HG02678 (cell line): ENCODE data around the gene HNRNPF.
"Not testable (repeated sequence)": the region's sequence is repeated elsewhere in the genome, so short reads cannot be mapped to it uniquely, and the experiment has no call there.

ENCODE experiments used
- ATAC-seq: cut with Tn5 transposase; IDR thresholded peaks from one replicate; pipeline ENCODE4 v1.9.1; 2021; ENCODE audit warnings: mild to moderate bottlenecking, moderate library complexity; ENCODE audit not compliant: unreplicated experiment

The HNRNPF gene, protein sequence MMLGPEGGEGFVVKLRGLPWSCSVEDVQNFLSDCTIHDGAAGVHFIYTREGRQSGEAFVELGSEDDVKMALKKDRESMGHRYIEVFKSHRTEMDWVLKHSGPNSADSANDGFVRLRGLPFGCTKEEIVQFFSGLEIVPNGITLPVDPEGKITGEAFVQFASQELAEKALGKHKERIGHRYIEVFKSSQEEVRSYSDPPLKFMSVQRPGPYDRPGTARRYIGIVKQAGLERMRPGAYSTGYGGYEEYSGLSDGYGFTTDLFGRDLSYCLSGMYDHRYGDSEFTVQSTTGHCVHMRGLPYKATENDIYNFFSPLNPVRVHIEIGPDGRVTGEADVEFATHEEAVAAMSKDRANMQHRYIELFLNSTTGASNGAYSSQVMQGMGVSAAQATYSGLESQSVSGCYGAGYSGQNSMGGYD

DNA sequence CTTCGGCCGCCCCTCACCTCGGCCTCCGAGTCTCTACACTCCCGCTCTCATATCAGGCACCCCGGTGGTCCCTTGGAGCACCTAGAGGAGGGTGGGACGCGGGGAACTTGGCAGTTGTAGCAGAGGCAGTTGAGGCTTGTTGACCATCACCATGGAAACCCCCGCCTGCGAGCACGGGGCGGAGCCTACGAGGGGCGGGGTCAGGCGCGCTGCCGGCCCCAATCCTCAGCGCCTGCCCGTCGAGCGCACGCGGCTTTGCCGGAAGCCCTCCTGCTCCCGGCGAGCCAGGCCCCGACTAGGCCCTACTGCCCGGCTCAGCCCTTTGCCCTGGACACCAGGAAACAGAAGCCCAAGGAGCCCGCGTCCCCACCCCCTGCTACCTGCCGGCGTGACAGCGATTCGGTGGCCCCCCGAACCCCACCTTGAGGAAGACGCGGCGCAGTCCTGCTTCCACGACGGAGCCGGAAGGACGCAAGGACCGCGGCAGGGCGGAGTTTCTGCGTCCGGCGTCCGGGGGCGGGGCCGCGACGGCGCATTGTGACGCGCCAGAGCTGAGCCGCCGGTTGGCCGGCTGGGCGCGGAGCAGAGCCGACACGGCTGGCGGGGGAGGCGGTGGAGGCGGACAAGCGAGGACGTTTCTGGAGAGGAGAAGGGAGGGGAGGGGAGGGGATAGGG, at the start of gene HNRNPF:
TSS of gene HNRNPF (minus strand) at position 477 of the 675 bp plus-strand sequence. CDS start 21,302 bp downstream, outside the sequence.
- ATAC-seq = peak; percentile 74

DNA sequence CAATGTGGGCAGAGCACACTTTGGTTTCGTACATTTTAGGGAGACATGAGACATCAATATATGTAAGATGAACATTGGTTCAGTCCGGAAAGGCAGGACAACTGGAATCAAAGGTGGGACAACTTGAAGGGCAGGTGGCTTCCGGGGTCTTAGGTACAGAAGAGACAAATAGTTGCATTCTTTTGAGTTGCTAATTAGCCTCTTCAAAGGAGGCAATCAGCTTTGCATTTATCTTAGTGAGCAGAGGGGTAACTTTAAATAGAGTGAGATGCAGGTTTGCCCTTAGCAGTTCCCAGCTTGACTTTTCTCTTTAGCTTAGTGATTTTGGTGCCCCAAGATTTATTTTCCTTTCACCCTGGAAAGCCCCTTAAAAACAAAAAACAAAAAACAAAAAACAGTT, 49.2 kb upstream of the HNRNPF start:
- ATAC-seq = no peak

DNA sequence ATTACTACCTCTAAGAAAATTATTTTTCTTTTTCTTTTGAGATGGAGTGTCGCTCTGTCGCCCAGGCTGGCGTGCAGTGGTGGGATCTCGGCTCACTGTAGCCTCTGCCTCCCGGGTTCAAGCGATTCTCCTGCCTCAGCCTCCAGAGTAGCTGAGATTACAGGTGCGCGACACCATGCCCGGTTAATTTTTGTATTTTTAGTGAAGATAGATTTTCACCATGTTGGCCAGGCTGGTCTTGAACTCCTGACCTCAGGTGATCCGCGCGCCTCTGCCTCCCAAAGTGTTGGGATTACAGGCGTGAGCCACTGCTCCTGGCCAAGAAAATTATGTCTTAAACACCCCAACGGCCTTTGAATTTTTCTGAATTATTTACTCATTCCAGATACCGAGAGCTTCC, 47.6 kb upstream of the HNRNPF start:
- ATAC-seq = not testable (repeated sequence)

DNA sequence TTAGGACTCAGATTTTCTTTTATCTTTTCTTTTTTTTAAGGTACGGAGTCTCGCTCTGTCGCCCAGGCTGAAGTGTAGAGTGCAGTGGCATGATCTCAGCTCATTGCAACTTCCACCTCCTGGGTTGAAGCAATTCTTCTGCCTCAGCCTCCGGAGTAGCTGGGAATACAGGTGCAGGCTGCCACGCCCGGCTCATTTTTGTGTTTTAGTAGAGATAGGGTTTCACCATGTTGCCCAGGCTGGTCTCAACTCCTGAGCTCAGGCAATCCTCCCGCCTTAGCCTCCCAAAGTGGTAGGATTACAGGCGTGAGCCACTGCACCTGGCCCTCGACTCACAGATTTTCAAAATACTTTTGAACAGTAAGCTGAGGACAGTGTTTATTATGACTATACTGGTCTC, 45.0 kb upstream of the HNRNPF start:
- not testable (repeated sequence) for ATAC-seq

DNA sequence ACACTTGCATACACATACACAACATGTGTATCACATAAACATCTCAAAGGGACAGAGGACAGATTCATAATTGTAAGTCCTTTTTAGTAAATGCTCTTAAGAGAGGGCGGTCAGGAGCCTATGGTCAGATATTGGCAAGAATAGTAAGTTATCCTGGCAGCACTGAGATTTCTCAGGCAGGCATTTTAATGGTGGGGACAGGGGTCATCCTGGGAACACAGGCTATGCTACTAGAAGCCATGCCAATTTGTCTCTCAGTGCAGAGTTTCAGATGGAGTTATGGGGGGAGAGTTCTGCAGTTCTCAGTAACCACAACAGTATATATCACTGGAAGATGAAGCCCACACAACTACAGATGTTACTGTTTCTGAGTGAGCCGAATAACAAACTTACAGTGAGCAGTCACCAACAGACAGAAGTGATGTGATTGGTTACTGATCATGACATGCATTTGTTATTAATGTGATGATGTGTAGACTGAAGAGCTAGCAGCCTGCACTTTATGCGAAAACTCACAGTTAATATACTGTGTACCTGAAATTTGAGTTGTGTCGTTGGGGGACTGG, 44.4 kb upstream of the HNRNPF start:
- peak; percentile 23 for ATAC-seq

DNA sequence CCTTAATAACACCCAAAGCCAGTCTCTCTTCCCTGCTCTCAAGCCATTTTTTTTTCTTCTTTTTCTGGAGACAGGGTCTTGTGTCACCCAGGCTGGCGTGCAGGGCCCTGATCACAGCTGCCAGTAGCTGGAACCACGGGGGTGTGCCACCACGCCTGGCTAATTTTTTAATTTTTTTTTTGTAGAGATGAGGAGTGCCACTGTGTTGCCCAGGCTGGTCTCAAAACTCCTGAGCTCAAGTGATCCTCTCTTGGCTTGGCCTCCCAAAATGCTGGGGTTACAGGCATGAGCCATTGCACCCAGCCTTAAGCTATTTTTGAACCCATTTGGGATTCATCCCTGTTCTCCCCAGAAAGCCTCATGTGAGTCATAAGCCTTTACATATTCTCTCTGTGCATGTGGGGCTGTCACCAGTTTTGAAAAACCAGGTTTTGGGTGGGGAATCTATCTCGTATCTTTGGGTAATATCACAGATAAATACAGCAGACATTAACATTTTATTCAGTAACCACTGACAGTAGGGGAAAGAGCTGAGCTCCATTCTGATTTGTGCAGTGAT, 43.4 kb upstream of the HNRNPF start:
- no peak for ATAC-seq

DNA sequence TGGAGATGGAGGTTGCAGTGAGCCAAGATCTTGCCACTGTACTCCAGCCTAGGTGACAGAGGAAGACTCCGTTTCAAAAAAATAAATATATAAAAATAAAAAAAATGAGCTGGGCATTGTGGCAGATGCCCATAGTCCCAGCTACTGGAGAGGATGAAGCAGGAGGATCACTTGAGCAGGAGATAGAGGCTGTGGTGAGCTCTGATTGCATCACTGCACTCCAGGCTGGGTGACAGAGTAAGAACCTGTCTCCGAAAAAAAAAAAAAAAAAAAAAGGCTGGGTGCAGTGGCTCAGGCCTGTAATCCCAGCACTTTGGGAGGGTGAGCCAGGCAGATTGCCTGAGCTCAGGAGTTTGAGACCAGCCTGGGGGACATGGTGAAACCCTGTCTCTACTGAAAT, 39.8 kb upstream of the HNRNPF start:
- no peak for ATAC-seq

DNA sequence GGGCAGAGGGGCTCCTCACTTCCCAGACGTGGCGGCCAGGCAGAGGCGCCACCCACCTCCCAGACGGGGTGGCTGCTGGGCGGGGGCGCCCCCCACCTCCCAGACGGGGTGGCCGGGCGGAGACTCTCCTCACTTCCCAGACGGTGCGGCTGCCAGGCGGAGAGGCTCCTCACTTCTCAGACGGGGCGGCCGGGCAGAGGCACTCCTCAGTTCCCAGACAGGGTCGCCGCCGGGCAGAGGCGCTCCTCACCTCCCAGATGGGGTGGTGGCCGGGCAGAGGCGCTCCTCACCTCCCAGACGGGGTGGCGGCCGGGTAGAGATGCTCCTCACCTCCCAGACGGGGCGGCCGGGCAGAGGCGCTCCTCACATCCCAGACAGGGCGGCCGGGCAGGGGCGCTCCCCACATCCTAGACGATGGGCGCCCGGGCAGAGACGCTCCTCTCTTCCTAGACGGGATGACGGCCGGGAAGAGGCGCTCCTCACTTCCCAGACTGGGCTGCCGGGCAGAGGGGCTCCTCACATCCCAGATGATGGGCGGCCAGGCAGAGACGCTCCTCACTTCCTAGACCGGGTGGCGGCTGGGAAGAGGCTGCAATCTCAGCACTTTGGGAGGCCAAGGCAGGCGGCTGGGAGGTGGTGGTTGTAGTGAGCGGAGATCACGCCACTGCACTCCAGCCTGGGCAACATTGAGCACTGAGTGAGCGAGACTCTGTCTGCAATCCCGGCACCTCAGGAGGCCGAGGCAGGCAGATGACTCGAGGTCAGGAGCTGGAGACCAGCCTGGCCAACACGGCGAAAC, 37.4 kb upstream of the HNRNPF start:
- ATAC-seq = not testable (repeated sequence)

DNA sequence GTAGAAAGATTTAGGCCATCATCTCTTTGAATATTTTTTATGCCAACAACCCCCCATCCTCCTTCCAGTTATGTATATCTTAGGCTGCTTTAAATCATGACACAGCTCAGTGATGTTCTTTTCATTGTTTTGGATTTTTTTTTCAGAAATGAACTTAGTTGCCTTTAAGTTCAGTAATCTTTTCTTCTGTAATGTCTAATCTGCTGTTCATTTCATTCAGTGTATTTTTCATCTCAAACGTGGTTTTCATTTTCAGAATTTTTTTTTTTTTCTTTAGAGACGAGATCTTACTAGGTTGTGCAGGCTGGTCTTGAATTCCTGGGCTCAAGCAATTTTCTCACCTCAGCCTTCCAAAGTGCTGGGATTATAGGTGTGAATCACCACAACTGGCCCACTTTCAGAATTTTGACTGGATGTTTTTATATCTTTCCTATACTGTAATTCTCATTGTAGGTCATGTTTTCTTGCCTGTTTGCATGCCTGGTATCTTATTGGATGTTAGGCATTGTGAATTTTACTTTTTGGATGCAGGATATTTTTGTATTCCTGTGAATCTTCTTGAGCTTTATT, 36.0 kb upstream of the HNRNPF start:
- ATAC-seq = no peak

DNA sequence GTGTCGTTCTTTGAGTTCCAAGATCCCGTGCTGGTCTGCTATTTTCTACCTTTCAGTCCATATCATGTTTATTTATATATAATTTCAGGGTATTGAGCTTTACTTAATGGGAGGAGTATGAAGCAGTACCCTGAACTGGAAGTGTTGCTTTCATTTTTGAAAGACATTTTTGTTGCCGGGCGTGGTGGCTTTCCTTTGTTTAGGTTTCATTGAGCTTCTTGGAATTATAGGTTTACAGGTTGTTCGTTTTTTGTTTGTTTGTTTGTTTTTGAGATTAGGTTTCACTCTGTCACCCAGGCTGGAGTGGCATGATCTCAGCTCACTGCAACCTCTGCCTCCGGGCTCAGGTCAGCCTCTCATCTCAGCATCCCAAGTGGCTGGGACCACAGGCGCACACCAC, 35.3 kb upstream of the HNRNPF start:
- ATAC-seq = no peak

DNA sequence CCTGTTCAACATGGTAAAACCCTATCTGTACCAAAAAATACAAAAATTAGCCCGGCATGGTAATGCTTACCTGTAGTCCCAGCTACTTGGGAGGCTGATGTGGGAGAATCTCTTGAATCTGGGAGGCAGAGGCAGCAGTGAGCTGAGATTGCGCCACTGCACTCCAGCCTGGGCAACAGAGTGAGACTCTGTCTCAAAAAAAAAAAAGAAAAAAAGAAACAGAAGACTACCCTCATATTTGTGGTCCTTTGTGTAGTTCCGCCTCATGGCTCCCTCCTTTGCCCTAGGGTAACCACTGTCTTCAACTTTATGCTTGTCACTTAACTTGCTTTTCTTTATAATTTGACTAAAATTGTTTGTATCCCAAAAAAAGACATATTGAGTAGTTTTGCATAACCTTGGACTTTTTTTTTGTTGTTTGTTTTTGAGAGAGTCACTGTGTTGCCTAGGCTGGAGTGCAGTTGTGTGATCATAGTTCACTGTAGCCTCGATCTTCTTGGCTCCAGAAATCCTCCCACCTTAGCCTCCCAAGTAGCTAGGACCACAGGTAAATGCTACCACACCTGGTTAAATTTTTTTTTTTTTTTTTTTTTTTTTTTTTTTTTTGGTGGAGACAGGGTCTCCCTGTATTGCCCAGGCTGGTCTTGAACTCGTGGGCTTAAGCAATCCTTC, 31.6 kb upstream of the HNRNPF start:
- ATAC-seq = no peak

DNA sequence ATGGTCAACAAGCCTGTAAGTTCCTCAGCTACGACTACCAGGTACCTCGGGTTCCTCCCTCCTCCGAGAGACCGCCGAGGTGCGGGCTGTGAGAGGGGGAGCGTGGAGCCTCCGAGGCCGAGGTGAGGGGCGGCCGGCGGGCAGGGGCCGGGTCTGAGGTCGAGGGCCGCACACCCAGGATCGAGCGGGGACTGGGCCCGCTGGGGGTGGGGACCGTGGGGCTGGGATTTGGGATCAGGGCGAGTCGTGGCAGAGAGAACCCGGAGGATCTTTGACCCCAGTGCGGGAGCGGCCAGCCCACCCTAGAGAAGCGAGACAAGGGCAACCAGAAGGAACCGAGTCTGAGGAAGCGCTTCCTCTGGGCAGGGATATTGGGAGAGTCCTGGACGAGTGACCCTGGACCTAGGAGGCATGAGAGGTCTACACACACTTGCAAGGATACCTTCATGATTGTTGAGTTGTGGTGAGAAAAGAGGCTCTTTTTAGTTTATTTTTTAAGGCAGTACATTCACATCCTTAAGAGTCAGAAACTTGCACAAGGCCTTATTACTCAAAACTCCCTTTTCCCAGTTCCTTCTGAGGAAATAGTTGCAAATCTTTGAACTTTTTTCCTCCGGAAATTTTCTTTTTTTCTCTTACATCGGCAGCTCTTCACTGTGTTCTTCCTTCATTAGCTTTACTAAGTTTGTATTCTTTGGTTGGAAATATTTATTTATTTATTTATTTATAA, 28.3 kb upstream of the HNRNPF start:
- ATAC-seq = no peak

DNA sequence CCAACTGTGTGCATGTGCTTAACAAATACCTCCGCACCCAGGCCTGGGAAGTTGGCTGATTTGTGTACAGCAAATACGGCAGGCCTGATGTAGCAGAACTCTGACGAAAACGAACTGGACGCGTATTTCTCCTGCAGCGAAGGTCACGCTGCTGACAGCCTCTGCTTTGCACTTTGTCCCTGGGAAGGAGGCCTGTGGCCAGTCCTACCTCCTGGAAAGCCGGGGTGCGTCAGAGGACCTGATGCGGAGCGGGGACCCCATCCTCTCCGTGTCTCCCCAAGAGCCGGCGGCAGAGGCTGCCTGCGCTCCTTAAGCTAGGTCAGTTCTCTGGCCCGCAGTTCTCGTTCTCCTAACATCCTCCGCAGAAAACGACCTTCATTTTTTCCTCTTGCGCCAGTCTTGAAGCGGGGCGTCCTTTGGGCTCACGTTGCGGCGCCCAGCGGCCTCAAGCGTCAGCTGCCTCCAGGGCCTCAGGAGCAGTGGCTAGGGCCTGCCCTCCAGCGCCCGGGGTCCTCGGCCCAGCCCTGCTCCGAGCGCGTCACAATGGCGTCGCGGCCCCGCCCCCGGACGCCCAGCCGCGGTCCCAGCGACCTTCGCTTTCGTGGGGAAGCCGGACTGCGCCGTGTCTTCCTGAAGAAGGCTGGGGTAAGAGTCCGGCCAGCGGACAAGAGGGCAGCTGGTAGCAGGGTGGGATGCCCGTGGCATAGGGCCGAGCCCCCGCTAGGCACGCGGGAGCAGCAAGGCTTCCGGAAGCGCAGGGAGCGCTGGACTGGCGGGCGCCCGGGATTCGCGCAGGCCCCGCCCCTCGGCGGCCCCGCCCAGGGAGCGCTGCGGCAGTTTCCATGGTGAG, 27.5 kb upstream of the HNRNPF start, which contains the start of gene ZNF487:
TSS of gene ZNF487 (plus strand) at position 821 of the 850 bp plus-strand sequence. CDS start 38,703 bp downstream, outside the sequence.
- ATAC-seq = peak; percentile 97

DNA sequence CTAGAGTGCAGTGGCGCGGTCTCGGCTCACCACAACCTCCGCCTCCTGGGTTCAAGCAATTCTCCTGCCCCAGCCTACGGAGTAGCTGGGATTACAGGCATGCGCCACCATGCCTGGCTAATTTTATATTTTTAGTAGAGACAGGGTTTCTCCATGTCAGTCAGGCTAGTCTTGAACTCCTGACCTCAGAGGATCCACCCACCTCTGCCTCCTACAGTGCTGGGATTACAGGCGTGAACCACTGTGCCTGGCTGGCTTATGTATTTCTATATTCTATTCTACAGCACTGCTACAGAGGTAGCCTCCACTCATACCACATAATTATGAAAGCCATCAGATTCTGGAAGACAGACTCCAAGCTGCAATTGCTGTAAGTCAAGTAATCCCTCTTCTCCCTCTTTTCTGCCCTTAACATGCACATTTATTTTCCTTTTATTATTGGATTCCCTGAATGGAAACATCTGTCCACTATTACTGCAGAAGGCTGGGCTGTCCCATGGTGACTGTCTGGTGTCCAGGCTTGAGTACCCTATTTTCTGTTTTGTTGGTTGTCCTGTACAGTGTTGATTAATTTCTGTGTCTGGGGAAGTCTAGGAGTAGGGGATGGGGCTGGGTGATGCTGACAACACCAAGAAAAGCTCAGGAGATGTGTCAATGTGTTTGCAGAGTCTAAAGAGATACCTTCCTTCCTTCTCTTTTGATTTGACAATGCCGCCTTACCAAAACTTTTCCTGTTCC, 22.1 kb upstream of the HNRNPF start:
- ATAC-seq = no peak

DNA sequence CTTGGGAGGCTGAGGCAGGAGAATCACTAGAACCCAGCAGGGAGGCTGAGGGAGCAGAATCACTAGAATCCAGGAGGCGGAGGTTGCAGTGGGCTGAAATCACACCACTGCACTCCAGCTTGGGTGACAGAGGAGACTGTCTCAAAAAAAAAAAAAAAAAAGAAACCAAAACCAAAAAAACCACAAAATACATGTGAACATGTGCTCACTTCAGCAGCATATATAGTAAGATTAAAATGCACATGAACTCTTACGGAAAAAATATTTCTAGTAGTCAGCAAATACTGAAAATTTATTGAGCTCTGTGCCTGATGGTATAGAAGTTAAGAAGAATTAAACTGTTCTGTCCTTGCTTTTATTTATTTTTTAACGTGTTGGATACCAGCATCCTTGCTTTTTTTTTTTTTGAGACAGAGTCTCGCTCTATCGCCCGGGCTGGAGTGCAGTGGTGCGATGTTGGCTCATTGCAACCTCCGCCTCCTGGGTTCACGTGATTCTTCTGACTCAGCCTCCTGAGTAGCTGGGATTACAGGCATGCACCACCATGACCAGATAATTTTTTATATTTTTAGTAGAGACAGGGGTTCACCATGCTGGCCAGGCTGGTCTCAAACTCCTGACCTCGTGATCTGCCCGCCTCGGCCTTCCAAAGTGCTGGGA, 18.3 kb upstream of the HNRNPF start:
- peak; percentile 79 for ATAC-seq

DNA sequence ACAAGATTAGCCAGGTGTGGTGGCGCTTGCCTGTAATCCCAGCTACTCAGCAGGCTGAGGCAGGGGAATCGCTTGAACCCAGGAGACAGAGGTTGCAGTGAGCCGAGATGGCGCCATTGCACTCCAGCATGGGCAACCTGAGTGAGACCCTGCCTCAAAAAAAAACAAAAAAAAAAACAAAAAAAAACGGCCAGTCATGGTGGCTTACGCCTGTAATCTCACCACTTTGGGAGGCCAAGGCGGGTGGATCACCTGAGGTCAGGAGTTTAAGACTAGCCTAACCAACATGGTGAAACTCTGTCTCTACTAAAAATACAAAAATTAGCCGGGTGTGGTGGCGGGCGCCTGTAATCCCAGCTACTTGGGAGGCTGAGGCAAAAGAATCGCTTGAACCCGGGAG, 17.5 kb upstream of the HNRNPF start:
- ATAC-seq = not testable (repeated sequence)

DNA sequence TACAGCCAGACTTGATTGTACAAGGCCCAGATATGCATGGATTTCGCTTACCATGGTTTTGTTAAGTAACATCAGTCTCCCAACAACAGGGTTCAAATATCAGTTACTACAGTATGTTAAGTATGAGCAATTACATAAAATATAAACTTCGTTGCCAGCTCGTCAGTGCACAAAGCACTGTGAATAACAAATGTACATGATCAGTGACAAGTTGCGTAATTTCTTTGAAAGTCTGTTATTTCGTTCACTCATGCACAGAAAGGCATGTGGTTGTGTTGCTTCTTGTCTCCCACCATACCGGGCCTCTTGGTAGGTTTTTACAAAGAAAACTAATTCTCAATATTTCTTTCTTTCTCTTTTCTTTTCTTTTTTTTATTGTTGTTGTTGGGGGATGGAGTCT, 15.4 kb upstream of the HNRNPF start:
- ATAC-seq = no peak
